HG03460 (cell line): Measurements from ENCODE around the gene DEFB131A.
"Not testable (repeated sequence)": the region's sequence is repeated elsewhere in the genome, so short reads cannot be mapped to it uniquely, and the experiment has no call there.

Experiments
- ATAC-seq: cut with Tn5 transposase; IDR thresholded peaks from one replicate; pipeline ENCODE4 v1.9.1; 2021; ENCODE audit not compliant: unreplicated experiment

Gene DEFB131A

GRCh38 chr4:9444114-9444513, at the start of gene DEFB131A:
DEFB131A (plus strand) TSS chr4:9444414; CDS start chr4:9444534, 120 bp downstream.
- not testable (repeated sequence) for ATAC-seq

GRCh38 chr4:9405774-9406173, 38.4 kb upstream of the DEFB131A start:
- not testable (repeated sequence) for ATAC-seq

GRCh38 chr4:9406491-9406890, 37.7 kb upstream of the DEFB131A start:
- not testable (repeated sequence) for ATAC-seq

- ATAC-seq: no peak
Measured at GRCh38 chr4:9409793-9410192, 34.4 kb upstream of the DEFB131A start.

GRCh38 chr4:9421884-9422455, 22.2 kb upstream of the DEFB131A start:
- ATAC-seq: peak; percentile 95

GRCh38 chr4:9425916-9426315, 18.3 kb upstream of the DEFB131A start:
- not testable (repeated sequence) for ATAC-seq

GRCh38 chr4:9430061-9430460, 14.2 kb upstream of the DEFB131A start:
- ATAC-seq: not testable (repeated sequence)

- not testable (repeated sequence) for ATAC-seq
Measured at GRCh38 chr4:9433320-9433719, 10.9 kb upstream of the DEFB131A start.

- ATAC-seq: not testable (repeated sequence)
Measured at GRCh38 chr4:9436728-9437127, 7.5 kb upstream of the DEFB131A start.

- ATAC-seq: not testable (repeated sequence)
Measured at GRCh38 chr4:9442355-9442754, 1.9 kb upstream of the DEFB131A start.

- ATAC-seq: not testable (repeated sequence)
Measured at GRCh38 chr4:9444681-9445080, 467 bp downstream of the DEFB131A start.

- not testable (repeated sequence) for ATAC-seq
Measured at GRCh38 chr4:9452251-9452650, 8.0 kb downstream of the DEFB131A start.

GRCh38 chr4:9454284-9454683, 10.1 kb downstream of the DEFB131A start:
- ATAC-seq: not testable (repeated sequence)

GRCh38 chr4:9455046-9455445, 10.8 kb downstream of the DEFB131A start:
- ATAC-seq: not testable (repeated sequence)

GRCh38 chr4:9479466-9479865, 35.3 kb downstream of the DEFB131A start:
- not testable (repeated sequence) for ATAC-seq

GRCh38 chr4:9480066-9480465, 35.9 kb downstream of the DEFB131A start:
- not testable (repeated sequence) for ATAC-seq

GRCh38 chr4:9482871-9483270, 38.7 kb downstream of the DEFB131A start:
- ATAC-seq: not testable (repeated sequence)

- not testable (repeated sequence) for ATAC-seq
Measured at GRCh38 chr4:9483682-9484081, 39.5 kb downstream of the DEFB131A start.

GRCh38 chr4:9486880-9487279, 42.7 kb downstream of the DEFB131A start:
- not testable (repeated sequence) for ATAC-seq

GRCh38 chr4:9488796-9489195, 44.6 kb downstream of the DEFB131A start:
- ATAC-seq: not testable (repeated sequence)

GRCh38 chr4:9490496-9490895, 46.3 kb downstream of the DEFB131A start:
- ATAC-seq: not testable (repeated sequence)

- ATAC-seq: not testable (repeated sequence)
Measured at GRCh38 chr4:9490986-9491385, 46.8 kb downstream of the DEFB131A start.

GRCh38 chr4:9493589-9493988, 49.4 kb downstream of the DEFB131A start:
- ATAC-seq: not testable (repeated sequence)
